WTC11 (cell line): ENCODE results near the gene LTBP4. TPM values are rescaled to one million over a fixed set of nuclear protein-coding genes. Genes with fewer than 3 reads are reported as not detected.

ENCODE experiments used
- ATAC-seq: fragments of 200-7000 bp; cut with Tn5 transposase; 2 replicates; pipeline ENCODE4 v1.10.0; 2021; ENCODE audit warnings: mild to moderate bottlenecking, moderate library complexity
- CTCF ChIA-PET: fragments of 300-600 bp; sonication (Branson Sonifier 250); formaldehyde crosslinking; loops from one replicate; lab custom pipeline; 2021; ENCODE audit warnings: antibody characterized with exemption; lab: Charles Lee
- POLR2A ChIA-PET: fragments of 350-600 bp; sonication (Branson Sonifier 250); formaldehyde crosslinking; loops from one replicate; lab custom pipeline; 2021; ENCODE audit warnings: antibody characterized with exemption; lab: Charles Lee
- DNase-seq: peaks from one replicate; pipeline ENCODE4 v3.0.0; 2021; ENCODE audit warnings: low spot score
- H3K27ac Mint-ChIP-seq: 2 replicates; pipeline ENCODE4 v1.8.0; 2021; ENCODE audit warnings: mixed read lengths
- H3K27me3 Mint-ChIP-seq: 2 replicates; pipeline ENCODE4 v1.8.0; 2021; ENCODE audit warnings: low read depth, mild to moderate bottlenecking, moderate library complexity, mixed read lengths
- H3K36me3 Mint-ChIP-seq: 2 replicates; pipeline ENCODE4 v1.8.0; 2021; ENCODE audit warnings: mixed read lengths
- H3K4me1 Mint-ChIP-seq: 2 replicates; pipeline ENCODE4 v1.8.0; 2022; ENCODE audit warnings: mixed read lengths
- H3K4me3 Mint-ChIP-seq: 2 replicates; pipeline ENCODE4 v1.8.0; 2021; ENCODE audit warnings: mild to moderate bottlenecking, moderate library complexity, mixed read lengths
- H3K9me3 Mint-ChIP-seq: 2 replicates; pipeline ENCODE4 v1.8.0; 2021; ENCODE audit warnings: mixed read lengths
- ATF1 ChIP-seq: sonication (generic); formaldehyde crosslinking; IDR thresholded peaks from 2 replicates; pipeline ENCODE4 v1.8.1; 2023; ENCODE audit warnings: mild to moderate bottlenecking, moderate library complexity, missing genetic modification reagents
- CBFB ChIP-seq: sonication (generic); formaldehyde crosslinking; IDR thresholded peaks from 2 replicates; pipeline ENCODE4 v1.8.1; 2022; ENCODE audit warnings: mild to moderate bottlenecking, low read depth, missing genetic modification reagents
- CREB1 ChIP-seq: sonication (generic); formaldehyde crosslinking; IDR thresholded peaks from 2 replicates; pipeline ENCODE4 v1.8.0; 2023; ENCODE audit warnings: mild to moderate bottlenecking, missing genetic modification reagents
- E2F5 ChIP-seq: sonication (generic); formaldehyde crosslinking; IDR thresholded peaks from 2 replicates; pipeline ENCODE4 v1.8.1; 2022; ENCODE audit warnings: mild to moderate bottlenecking, moderate library complexity, missing genetic modification reagents
- ELF4 ChIP-seq: sonication (generic); formaldehyde crosslinking; IDR thresholded peaks from 2 replicates; pipeline ENCODE4 v1.8.1; 2022; ENCODE audit warnings: low read depth, mild to moderate bottlenecking, moderate library complexity, missing genetic modification reagents
- IRF1 ChIP-seq: sonication (generic); formaldehyde crosslinking; IDR thresholded peaks from 2 replicates; pipeline ENCODE4 v1.8.0; 2023; ENCODE audit warnings: missing genetic modification reagents
- NFE2L1 ChIP-seq: sonication (generic); formaldehyde crosslinking; IDR thresholded peaks from 2 replicates; pipeline ENCODE4 v1.8.1; 2023; ENCODE audit warnings: missing genetic modification reagents
- NR3C1 ChIP-seq: sonication (generic); formaldehyde crosslinking; conservative IDR thresholded peaks from 2 replicates; pipeline ENCODE4 v1.8.1; 2023; ENCODE audit warnings: low read depth, mild to moderate bottlenecking, missing genetic modification reagents
- STAT6 ChIP-seq: sonication (generic); formaldehyde crosslinking; conservative IDR thresholded peaks from 2 replicates; pipeline ENCODE4 v1.8.1; 2023; ENCODE audit warnings: mild to moderate bottlenecking, low read depth, missing genetic modification reagents, moderate library complexity
- TP53 ChIP-seq: sonication (generic); formaldehyde crosslinking; IDR thresholded peaks from 2 replicates; pipeline ENCODE4 v1.8.1; 2023; ENCODE audit warnings: mild to moderate bottlenecking, missing genetic modification reagents
- ZMAT4 ChIP-seq: fragments of 250-450 bp; sonication (Bioruptor Pico); IDR thresholded peaks from 2 replicates; pipeline ENCODE4 v1.9.0; 2021; ENCODE audit warnings: mild to moderate bottlenecking
- ZNF263 ChIP-seq: sonication (generic); formaldehyde crosslinking; IDR thresholded peaks from 2 replicates; pipeline ENCODE4 v1.8.1; 2022; ENCODE audit warnings: low read depth, mild to moderate bottlenecking, moderate library complexity, missing genetic modification reagents
- total RNA-seq: library from RNA; stranded (reverse); gene quantifications from 3 replicates; pipeline ENCODE4 v1.2.3, GENCODE V29; 2021
- TF ChIP-seq, protein P1 (sequence below): sonication (generic); formaldehyde crosslinking; IDR thresholded peaks from 2 replicates; pipeline ENCODE4 v1.8.1; 2023; ENCODE audit warnings: mild to moderate bottlenecking, missing genetic modification reagents, moderate library complexity
- TF ChIP-seq, protein P2 (sequence below): sonication (generic); formaldehyde crosslinking; IDR thresholded peaks from 2 replicates; pipeline ENCODE4 v1.8.0; 2022; ENCODE audit warnings: mild to moderate bottlenecking, missing genetic modification reagents
- TF ChIP-seq, protein P3 (sequence below): sonication (generic); formaldehyde crosslinking; IDR thresholded peaks from 2 replicates; pipeline ENCODE4 v1.8.1; 2023; ENCODE audit warnings: mild to moderate bottlenecking, missing genetic modification reagents
- TF ChIP-seq, protein P4 (sequence below): sonication (generic); formaldehyde crosslinking; IDR thresholded peaks from 2 replicates; pipeline ENCODE4 v1.8.1; 2023; ENCODE audit warnings: mild to moderate bottlenecking, moderate library complexity, missing genetic modification reagents
- TF ChIP-seq, protein P5 (sequence below): sonication (generic); formaldehyde crosslinking; IDR thresholded peaks from 2 replicates; pipeline ENCODE4 v1.8.0; 2022; ENCODE audit warnings: missing genetic modification reagents

LTBP4 gene
- total RNA-seq, 1 experiment from 2014 or later: 125 TPM

- peak overlapping the region; percentile 77 for H3K4me3 Mint-ChIP-seq
- no peaks in the 10 kb centered on the region for H3K36me3 Mint-ChIP-seq
- TF ChIP-seq, protein P1, sequence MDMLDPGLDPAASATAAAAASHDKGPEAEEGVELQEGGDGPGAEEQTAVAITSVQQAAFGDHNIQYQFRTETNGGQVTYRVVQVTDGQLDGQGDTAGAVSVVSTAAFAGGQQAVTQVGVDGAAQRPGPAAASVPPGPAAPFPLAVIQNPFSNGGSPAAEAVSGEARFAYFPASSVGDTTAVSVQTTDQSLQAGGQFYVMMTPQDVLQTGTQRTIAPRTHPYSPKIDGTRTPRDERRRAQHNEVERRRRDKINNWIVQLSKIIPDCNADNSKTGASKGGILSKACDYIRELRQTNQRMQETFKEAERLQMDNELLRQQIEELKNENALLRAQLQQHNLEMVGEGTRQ (CRISPR knock-in tag): no peak
- TF ChIP-seq ZNF263 (CRISPR knock-in tag) (no peak), STAT6 (CRISPR knock-in tag) (no peak), ZMAT4 (no peak), CBFB (no peak), NR3C1 (CRISPR knock-in tag) (no peak), ATF1 (CRISPR knock-in tag) (no peak), TP53 (CRISPR knock-in tag) (no peak), ELF4 (no peak)
- TF ChIP-seq, protein P2, sequence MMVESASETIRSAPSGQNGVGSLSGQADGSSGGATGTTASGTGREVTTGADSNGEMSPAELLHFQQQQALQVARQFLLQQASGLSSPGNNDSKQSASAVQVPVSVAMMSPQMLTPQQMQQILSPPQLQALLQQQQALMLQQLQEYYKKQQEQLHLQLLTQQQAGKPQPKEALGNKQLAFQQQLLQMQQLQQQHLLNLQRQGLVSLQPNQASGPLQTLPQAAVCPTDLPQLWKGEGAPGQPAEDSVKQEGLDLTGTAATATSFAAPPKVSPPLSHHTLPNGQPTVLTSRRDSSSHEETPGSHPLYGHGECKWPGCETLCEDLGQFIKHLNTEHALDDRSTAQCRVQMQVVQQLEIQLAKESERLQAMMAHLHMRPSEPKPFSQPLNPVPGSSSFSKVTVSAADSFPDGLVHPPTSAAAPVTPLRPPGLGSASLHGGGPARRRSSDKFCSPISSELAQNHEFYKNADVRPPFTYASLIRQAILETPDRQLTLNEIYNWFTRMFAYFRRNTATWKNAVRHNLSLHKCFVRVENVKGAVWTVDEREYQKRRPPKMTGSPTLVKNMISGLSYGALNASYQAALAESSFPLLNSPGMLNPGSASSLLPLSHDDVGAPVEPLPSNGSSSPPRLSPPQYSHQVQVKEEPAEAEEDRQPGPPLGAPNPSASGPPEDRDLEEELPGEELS: no peak
- TF ChIP-seq, protein P3, sequence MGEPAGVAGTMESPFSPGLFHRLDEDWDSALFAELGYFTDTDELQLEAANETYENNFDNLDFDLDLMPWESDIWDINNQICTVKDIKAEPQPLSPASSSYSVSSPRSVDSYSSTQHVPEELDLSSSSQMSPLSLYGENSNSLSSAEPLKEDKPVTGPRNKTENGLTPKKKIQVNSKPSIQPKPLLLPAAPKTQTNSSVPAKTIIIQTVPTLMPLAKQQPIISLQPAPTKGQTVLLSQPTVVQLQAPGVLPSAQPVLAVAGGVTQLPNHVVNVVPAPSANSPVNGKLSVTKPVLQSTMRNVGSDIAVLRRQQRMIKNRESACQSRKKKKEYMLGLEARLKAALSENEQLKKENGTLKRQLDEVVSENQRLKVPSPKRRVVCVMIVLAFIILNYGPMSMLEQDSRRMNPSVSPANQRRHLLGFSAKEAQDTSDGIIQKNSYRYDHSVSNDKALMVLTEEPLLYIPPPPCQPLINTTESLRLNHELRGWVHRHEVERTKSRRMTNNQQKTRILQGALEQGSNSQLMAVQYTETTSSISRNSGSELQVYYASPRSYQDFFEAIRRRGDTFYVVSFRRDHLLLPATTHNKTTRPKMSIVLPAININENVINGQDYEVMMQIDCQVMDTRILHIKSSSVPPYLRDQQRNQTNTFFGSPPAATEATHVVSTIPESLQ (CRISPR knock-in tag): no peak
- TF ChIP-seq, all 79 proteins: peak for 0
- Mint-ChIP-seq H3K27ac (peak overlapping the region; percentile 78), H3K4me1 (peaks cover 51% of the 10 kb centered on the region), H3K9me3 (no peaks in the 10 kb centered on the region), H3K27me3 (peaks cover 88% of the 10 kb centered on the region)
- DNase-seq: no peak
- no peak for ATAC-seq
- CTCF ChIA-PET: interaction anchor here (0.5 to 7.7 kb wide), 31 partner anchors 8 to 385 kb away, joined by 3 to 101 read pairs (median 6); partner anchors contain the start of genes BLVRB and TTC9B
- POLR2A ChIA-PET: interaction anchor here (0.5 to 3.9 kb wide), 5 partner anchors 11 to 175 kb away, joined by 3 to 39 read pairs (median 3); partner anchors contain the start of gene RAB4B
These were observed 1.9 kb downstream of the LTBP4 start for GRCh38 chr19:40603071-40603388.

DNA sequence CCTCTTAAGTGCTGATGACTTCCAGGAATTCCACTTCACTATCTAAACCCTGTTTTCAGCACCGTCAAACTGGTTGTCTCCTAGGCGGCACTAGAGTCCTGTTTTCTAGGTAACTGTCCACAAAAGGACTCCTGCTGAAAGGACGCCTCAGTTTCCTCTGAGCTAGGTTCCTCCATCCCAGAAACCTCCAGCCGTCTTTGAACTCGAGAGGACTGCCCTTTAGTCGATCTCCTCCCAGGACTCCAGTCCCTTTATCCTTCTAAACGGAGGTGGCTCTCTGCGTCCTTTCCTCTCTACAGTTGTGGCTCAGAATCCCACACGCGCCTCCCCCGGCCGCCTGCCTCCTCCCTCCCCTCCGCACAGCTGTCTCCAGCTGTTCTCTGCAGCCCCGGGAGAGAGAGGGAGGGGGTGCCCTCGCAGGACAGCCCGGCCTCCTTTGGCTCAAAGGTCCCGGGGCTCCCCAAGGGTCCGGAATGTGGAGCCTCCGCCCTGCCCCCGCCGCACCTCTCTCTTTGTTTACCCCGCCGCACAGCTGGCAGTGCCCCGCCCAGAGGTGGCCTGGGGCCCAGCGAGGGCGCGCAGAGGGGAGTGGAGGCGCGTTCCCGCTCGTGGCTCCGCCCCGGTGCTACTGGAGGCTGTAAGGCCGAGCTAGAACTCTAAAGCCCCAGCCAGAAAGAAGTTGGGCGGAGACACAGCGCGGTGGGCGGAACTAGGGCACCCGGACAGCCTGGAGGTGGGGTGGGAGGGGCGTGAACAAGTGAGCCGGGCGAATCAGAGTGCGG is 2.4 kb downstream of the LTBP4 start:
- peak; percentile 100 for DNase-seq
- Mint-ChIP-seq H3K4me3 (peak overlapping the region; percentile 77), H3K27me3 (peaks cover 90% of the 10 kb centered on the region), H3K36me3 (no peaks in the 10 kb centered on the region), H3K27ac (peak overlapping the region; percentile 78), H3K9me3 (no peaks in the 10 kb centered on the region), H3K4me1 (peaks cover 52% of the 10 kb centered on the region)
- CTCF ChIA-PET: interaction anchor here (0.5 to 7.7 kb wide), 42 partner anchors 9 to 385 kb away, joined by 3 to 101 read pairs (median 4); partner anchors contain the start of genes BLVRB, RAB4B and TTC9B
- peak; percentile 79 for ATAC-seq
- POLR2A ChIA-PET: interaction anchor here (0.6 to 3.9 kb wide), 6 partner anchors 11 to 174 kb away, joined by 3 to 39 read pairs (median 3); partner anchors contain the start of gene RAB4B
- TF ChIP-seq, protein P4, sequence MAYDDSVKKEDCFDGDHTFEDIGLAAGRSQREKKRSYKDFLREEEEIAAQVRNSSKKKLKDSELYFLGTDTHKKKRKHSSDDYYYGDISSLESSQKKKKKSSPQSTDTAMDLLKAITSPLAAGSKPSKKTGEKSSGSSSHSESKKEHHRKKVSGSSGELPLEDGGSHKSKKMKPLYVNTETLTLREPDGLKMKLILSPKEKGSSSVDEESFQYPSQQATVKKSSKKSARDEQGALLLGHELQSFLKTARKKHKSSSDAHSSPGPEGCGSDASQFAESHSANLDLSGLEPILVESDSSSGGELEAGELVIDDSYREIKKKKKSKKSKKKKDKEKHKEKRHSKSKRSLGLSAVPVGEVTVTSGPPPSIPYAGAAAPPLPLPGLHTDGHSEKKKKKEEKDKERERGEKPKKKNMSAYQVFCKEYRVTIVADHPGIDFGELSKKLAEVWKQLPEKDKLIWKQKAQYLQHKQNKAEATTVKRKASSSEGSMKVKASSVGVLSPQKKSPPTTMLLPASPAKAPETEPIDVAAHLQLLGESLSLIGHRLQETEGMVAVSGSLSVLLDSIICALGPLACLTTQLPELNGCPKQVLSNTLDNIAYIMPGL (CRISPR knock-in tag): 0 out of 2 replicates have a peak, but pooled peaks have one; percentile 3
- TF ChIP-seq, protein P5, sequence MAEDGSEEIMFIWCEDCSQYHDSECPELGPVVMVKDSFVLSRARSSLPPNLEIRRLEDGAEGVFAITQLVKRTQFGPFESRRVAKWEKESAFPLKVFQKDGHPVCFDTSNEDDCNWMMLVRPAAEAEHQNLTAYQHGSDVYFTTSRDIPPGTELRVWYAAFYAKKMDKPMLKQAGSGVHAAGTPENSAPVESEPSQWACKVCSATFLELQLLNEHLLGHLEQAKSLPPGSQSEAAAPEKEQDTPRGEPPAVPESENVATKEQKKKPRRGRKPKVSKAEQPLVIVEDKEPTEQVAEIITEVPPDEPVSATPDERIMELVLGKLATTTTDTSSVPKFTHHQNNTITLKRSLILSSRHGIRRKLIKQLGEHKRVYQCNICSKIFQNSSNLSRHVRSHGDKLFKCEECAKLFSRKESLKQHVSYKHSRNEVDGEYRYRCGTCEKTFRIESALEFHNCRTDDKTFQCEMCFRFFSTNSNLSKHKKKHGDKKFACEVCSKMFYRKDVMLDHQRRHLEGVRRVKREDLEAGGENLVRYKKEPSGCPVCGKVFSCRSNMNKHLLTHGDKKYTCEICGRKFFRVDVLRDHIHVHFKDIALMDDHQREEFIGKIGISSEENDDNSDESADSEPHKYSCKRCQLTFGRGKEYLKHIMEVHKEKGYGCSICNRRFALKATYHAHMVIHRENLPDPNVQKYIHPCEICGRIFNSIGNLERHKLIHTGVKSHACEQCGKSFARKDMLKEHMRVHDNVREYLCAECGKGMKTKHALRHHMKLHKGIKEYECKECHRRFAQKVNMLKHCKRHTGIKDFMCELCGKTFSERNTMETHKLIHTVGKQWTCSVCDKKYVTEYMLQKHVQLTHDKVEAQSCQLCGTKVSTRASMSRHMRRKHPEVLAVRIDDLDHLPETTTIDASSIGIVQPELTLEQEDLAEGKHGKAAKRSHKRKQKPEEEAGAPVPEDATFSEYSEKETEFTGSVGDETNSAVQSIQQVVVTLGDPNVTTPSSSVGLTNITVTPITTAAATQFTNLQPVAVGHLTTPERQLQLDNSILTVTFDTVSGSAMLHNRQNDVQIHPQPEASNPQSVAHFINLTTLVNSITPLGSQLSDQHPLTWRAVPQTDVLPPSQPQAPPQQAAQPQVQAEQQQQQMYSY (CRISPR knock-in tag): peak; percentile 56; the same call in 1 of the 2 replicates
- TF ChIP-seq NFE2L1 (CRISPR knock-in tag) (no peak), CREB1 (CRISPR knock-in tag) (no peak), IRF1 (CRISPR knock-in tag) (no peak), E2F5 (CRISPR knock-in tag) (peak; percentile 70; the same call in 1 of the 2 replicates)
